HepG2 (cell line): ENCODE data around the gene DCTN3. TPM values are rescaled to one million over a fixed set of nuclear protein-coding genes. Genes with fewer than 3 reads are reported as not detected.
A peak's percentile ranks its signal among the peaks of the same experiment; 100 is the strongest.

ENCODE experiments used
- AKNA ChIP-seq: sonication (generic); formaldehyde crosslinking; IDR thresholded peaks from 2 replicates; pipeline ENCODE4 v1.4.0; 2020; ENCODE audit warnings: missing genetic modification reagents, borderline replicate concordance
- ATF5 ChIP-seq: sonication (generic); formaldehyde crosslinking; IDR thresholded peaks from 2 replicates; pipeline ENCODE4 v1.4.0; 2020; ENCODE audit warnings: mild to moderate bottlenecking, low read depth, missing genetic modification reagents
- HNF1A ChIP-seq, 2 experiments: sonication (generic) in 1 of 2; formaldehyde crosslinking in 1 of 2; IDR thresholded peaks; 2 replicates each; pipeline versions ENCODE4 v1.4.0 to v1.6.1; 2016 to 2020; ENCODE audit warnings: borderline replicate concordance in 1 of 2, low read depth in 1 of 2, mild to moderate bottlenecking in 1 of 2, missing genetic modification reagents in 1 of 2
- HOXA3 ChIP-seq: sonication (generic); formaldehyde crosslinking; IDR thresholded peaks from 2 replicates; pipeline ENCODE4 v1.5.0; 2020; ENCODE audit warnings: missing genetic modification reagents
- KDM5B ChIP-seq: sonication (generic); formaldehyde crosslinking; IDR thresholded peaks from 2 replicates; pipeline ENCODE4 v1.4.0; 2020; ENCODE audit warnings: missing genetic modification reagents, mild to moderate bottlenecking, borderline replicate concordance
- MAZ ChIP-seq, 2 experiments: sonication (generic) in 1 of 2; formaldehyde crosslinking in 1 of 2; IDR thresholded peaks; 2 replicates each; pipeline versions ENCODE4 v1.5.0 to v1.6.1; 2012 to 2020; ENCODE audit warnings: low read depth in 2 of 2, mild to moderate bottlenecking in 2 of 2, borderline replicate concordance in 1 of 2, improper control_type of control experiment in 1 of 2, low read length in 1 of 2, missing genetic modification reagents in 1 of 2, moderate library complexity in 1 of 2
- MXD1 ChIP-seq: sonication (generic); formaldehyde crosslinking; IDR thresholded peaks from 2 replicates; pipeline ENCODE4 v1.4.0; 2020; ENCODE audit warnings: mild to moderate bottlenecking, missing genetic modification reagents
- POLR2AphosphoS5 ChIP-seq: IDR thresholded peaks from 2 replicates; pipeline ENCODE4 v1.6.1; 2012; ENCODE audit warnings: low read depth, low read length
- SOX5 ChIP-seq: IDR thresholded peaks from 2 replicates; pipeline ENCODE4 v1.6.1; 2016; ENCODE audit warnings: borderline replicate concordance
- SRY ChIP-seq: sonication (generic); formaldehyde crosslinking; IDR thresholded peaks from 2 replicates; pipeline ENCODE4 v1.8.0; 2022; ENCODE audit warnings: mild to moderate bottlenecking, missing genetic modification reagents
- ZBTB7A ChIP-seq: sonication (generic); formaldehyde crosslinking; IDR thresholded peaks from 2 replicates; pipeline ENCODE4 v1.8.0; 2022; ENCODE audit warnings: mild to moderate bottlenecking, missing genetic modification reagents
- ZMAT3 ChIP-seq: sonication (generic); formaldehyde crosslinking; conservative IDR thresholded peaks from 2 replicates; pipeline ENCODE4 v1.7.0; 2021; ENCODE audit warnings: missing genetic modification reagents
- ZMYM3 ChIP-seq: sonication (generic); formaldehyde crosslinking; IDR thresholded peaks from 2 replicates; pipeline ENCODE4 v1.5.1; 2020; ENCODE audit warnings: mild to moderate bottlenecking, missing genetic modification reagents
- ZNF451 ChIP-seq: sonication (generic); formaldehyde crosslinking; IDR thresholded peaks from 2 replicates; pipeline ENCODE4 v1.5.0; 2020; ENCODE audit warnings: mild to moderate bottlenecking, missing genetic modification reagents
- ZNF7 ChIP-seq: IDR thresholded peaks from 2 replicates; pipeline ENCODE4 v1.6.1; 2016; ENCODE audit warnings: missing biosample characterization, missing genetic modification reagents
- ZNF790 ChIP-seq: sonication (generic); formaldehyde crosslinking; IDR thresholded peaks from 2 replicates; pipeline ENCODE4 v1.8.0; 2022; ENCODE audit warnings: missing genetic modification reagents, mild to moderate bottlenecking, borderline replicate concordance
- ZSCAN22 ChIP-seq: sonication (generic); formaldehyde crosslinking; IDR thresholded peaks from 2 replicates; pipeline ENCODE4 v1.4.0; 2020; ENCODE audit warnings: mild to moderate bottlenecking, missing genetic modification reagents
- polyA plus RNA-seq, 8 experiments: library from polyadenylated mRNA; depleted of rRNA in 3 of 8; stranded (reverse) in 7 of 8; unstranded in 1 of 8; fragments of >200 nt; fragmentation: Illumina TruSeq in 4 of 8; extraction: Trizol in 4 of 8; gene quantifications; 2 replicates each; pipeline versions ENCODE4 v1.2.1 to v1.2.3, GENCODE V29; 2011 to 2016; ENCODE audit warnings: low read depth in 4 of 8, missing spikeins in 1 of 8, mixed read lengths in 1 of 8; ENCODE audit not compliant: insufficient read depth in 1 of 8
- total RNA-seq, 5 experiments: library from RNA; depleted of rRNA; stranded (reverse); fragments of >200 nt; fragmentation: Illumina TruSeq; extraction: Trizol; gene quantifications; 2 replicates each; pipeline ENCODE4 v1.2.3, GENCODE V29; 2016; ENCODE audit warnings: low read depth in 1 of 5

The DCTN3 gene
- total and polyA plus RNA-seq, 2 of the 13 experiments (the other 11 are each of a cell fraction or from before 2014, with no cell fraction given), result 27.4 to 34.5 TPM

GRCh38 chr9:34611811-34612787 is 8.2 kb downstream of the DCTN3 start, which contains the start of gene RPP25L (continued):
- no peak for TF ChIP-seq AKNA
- TF ChIP-seq ZNF7 (CRISPR knock-in tag), result no peak
- peak; percentile 43 for TF ChIP-seq ZMYM3
- TF ChIP-seq ATF5 (CRISPR knock-in tag), result peak; percentile 75; the same call in 1 of the 2 replicates
- 0 out of 2 replicates have a peak, but pooled peaks have one; percentile 64 for TF ChIP-seq SRY (CRISPR knock-in tag)
- no peak for TF ChIP-seq HNF1A (IDR thresholded peaks at IDR 0.05; ENCODE audit: low read depth)
- peak; percentile 62 for TF ChIP-seq HNF1A (CRISPR knock-in tag; IDR thresholded peaks at IDR 0.05; ENCODE audit: borderline replicate concordance)
- peak; percentile 88 for TF ChIP-seq POLR2AphosphoS5
- TF ChIP-seq ZMAT3 (CRISPR knock-in tag), result peak; percentile 84; the same call in 1 of the 2 replicates
- TF ChIP-seq ZNF790 (CRISPR knock-in tag), result no peak
- peak; percentile 43; the same call in 1 of the 2 replicates for TF ChIP-seq ZSCAN22 (CRISPR knock-in tag)
- 0 out of 2 replicates have a peak, but pooled peaks have one; percentile 17 for TF ChIP-seq ZBTB7A (CRISPR knock-in tag)
- peak; percentile 42 for TF ChIP-seq HOXA3
- TF ChIP-seq KDM5B (CRISPR knock-in tag), result no peak
- peak; percentile 56 for TF ChIP-seq MXD1
- peak; percentile 17; the same call in 1 of the 2 replicates for TF ChIP-seq ZNF451
- TF ChIP-seq MAZ (IDR thresholded peaks at IDR 0.05; ENCODE audit: borderline replicate concordance, low read depth, low read length), result no peak
- peak; percentile 67 for TF ChIP-seq MAZ (CRISPR knock-in tag; IDR thresholded peaks at IDR 0.05; ENCODE audit: low read depth)
- peak; percentile 29; the same call in 1 of the 2 replicates for TF ChIP-seq SOX5 (CRISPR knock-in tag)
